GM12874 (cell line): ENCODE measurements around the gene KISS1R.

Experiments
- TF ChIP-seq, protein P1 (sequence below): IDR thresholded peaks from 2 replicates; pipeline ENCODE4 v1.5.1; 2011; ENCODE audit warnings: low read depth, mild to moderate bottlenecking, control low read depth, low read length, moderate library complexity; ENCODE audit not compliant: insufficient read depth

The KISS1R gene

DNA sequence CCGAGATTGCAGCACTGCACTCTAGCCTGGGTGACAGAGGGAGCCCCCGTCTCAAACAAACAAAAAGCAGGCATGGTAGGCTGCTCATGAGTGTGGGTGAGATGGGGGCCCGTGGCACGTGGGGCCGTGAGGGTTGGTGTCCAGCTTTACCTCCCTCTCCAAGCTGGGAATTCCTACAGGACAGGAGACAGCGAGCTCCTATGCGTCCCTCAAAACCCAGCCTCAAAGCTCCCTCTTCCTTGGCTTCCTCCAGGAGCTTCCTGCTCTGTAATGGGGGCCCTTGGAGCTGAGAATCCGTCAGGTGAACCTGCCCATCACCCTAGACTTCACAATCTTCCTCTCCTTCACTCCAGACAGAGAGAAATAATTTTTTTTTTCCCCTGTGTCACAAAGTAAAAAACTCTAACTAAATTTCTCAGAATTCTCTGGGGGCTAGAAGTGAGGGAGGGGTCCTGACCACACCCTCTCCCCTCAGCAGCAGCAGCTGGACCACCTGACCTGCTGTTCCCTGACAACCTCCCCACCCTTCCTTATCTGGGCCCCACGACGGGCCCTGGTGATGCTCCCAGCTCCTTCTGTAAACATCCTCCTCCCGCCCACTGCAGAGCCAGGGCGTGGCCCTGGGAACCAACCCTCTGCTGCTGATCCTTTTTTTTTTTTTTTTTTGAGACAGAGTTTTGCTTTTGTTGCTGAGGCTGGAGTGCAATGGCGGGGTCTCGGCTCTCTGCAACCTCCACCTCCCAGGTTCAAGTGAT is 44.9 kb downstream of the KISS1R start:
- TF ChIP-seq, protein P1, sequence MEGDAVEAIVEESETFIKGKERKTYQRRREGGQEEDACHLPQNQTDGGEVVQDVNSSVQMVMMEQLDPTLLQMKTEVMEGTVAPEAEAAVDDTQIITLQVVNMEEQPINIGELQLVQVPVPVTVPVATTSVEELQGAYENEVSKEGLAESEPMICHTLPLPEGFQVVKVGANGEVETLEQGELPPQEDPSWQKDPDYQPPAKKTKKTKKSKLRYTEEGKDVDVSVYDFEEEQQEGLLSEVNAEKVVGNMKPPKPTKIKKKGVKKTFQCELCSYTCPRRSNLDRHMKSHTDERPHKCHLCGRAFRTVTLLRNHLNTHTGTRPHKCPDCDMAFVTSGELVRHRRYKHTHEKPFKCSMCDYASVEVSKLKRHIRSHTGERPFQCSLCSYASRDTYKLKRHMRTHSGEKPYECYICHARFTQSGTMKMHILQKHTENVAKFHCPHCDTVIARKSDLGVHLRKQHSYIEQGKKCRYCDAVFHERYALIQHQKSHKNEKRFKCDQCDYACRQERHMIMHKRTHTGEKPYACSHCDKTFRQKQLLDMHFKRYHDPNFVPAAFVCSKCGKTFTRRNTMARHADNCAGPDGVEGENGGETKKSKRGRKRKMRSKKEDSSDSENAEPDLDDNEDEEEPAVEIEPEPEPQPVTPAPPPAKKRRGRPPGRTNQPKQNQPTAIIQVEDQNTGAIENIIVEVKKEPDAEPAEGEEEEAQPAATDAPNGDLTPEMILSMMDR: no peak

DNA sequence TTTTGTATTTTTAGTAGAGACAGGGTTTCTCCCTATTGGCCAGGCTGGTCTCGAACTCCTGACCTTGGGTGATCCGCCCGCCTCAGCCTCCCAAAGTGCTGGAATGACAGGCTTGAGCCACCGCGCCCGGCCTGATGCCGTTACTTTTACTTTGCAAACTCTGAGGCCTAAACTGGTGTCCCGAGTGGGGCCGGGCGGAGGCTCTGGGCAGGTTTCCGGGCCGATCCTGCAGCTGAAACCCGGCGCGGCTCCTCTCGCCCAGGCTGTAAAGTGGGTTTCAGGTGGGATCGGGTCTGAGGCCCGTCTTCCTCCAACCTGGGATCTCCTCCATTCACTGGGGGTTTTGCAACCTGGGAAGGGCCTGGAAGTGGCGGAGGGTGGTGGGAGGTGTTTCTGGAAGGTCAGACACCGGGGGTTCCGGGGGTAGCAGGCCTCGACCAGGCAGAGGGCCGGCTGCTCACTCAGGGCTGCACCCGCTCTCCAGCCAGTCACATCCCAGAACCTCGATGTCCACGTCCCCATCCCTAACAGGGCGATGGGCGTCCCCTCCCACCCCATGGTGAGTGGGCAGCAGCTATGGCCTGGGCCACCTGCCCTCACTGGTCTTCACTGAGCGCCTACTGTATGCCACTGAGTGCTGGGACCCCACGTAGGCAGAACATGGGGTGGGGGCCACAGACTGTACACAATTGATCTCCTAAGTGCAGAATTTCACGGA is 45.7 kb downstream of the KISS1R start:
- TF ChIP-seq, protein P1: no peak

DNA sequence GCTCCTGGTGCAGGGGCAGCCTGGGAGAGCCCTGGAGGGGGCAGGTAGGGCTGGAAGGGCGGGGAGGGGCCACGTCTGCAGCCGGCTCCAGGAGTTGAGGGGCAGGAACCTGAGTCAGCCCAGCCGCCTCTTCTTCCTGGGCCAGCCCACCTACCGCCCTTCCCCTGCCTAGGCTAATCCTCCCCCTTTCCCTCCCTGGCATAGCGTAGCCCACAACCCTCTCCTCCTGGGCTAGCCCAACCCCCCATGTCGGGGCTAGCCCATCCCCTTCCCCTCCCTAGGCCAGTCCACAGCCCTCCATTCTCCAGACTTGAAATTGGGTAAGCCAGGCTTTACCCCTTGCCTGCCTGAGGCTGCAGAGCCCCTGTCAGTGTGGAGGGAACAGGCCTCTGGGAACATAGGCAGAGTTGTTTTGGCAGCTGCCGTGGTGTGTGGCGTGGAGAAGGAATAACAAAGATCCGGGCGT is 46.4 kb downstream of the KISS1R start:
- TF ChIP-seq, protein P1: no peak

GRCh38 chr19:964116-964520 is 47.0 kb downstream of the KISS1R start:
- TF ChIP-seq, protein P1: no peak

- TF ChIP-seq, protein P1: no peak
These were observed 47.9 kb downstream of the KISS1R start for GRCh38 chr19:964761-965694.

DNA sequence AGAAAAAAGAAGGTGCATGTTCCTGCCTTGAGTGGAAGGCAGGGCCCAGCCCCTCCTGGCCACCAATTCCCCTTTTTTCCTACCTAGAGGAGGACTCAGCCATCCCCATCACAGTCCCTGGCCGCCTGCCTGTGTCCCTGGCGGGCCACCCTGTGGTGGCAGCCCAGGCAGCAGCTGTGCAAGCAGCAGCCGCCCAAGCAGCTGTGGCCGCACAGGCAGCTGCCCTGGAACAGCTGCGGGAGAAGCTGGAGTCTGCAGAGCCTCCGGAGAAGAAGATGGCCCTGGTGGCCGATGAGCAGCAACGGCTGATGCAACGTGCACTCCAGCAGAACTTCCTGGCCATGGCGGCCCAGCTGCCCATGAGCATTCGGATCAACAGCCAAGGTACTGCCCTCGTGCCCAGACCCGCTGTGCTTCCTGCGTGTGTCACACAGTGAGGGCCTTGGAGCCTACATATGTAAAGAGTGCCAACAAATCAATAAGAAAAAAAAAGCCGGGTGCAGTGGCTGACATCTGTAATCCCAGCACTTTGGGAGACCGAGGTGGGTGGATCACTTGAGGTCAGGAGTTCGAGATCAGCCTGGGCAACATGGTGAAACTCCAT is 49.5 kb downstream of the KISS1R start:
- TF ChIP-seq, protein P1: no peak
